ENCODE measurements around the gene TIA1.
A peak's percentile ranks its signal among the peaks of the same experiment; 100 is the strongest.
"Not testable (repeated sequence)": the region's sequence is repeated elsewhere in the genome, so short reads cannot be mapped to it uniquely, and the experiment has no call there.

TIA1 gene

DNA sequence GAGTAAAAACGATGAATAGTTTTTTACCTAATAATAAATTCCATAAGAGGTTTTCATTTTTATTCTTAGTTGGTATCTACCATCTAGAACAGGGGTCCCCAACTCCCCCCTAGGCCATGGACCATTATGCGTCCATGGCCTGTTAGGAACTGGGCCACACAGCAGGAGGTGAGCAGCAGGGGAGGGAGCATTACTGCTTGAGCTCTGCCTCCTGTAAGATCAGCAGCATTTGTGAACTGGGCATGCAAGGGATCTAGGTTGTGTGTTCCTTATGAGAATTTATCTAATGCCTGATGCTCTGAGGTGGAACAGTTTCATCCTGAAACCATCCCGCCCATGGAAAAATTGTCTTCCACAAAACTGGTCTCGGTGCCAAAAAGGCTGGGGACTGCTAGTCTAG, 5.9 kb downstream of the TIA1 start:
- TF ChIP-seq, protein P1, sequence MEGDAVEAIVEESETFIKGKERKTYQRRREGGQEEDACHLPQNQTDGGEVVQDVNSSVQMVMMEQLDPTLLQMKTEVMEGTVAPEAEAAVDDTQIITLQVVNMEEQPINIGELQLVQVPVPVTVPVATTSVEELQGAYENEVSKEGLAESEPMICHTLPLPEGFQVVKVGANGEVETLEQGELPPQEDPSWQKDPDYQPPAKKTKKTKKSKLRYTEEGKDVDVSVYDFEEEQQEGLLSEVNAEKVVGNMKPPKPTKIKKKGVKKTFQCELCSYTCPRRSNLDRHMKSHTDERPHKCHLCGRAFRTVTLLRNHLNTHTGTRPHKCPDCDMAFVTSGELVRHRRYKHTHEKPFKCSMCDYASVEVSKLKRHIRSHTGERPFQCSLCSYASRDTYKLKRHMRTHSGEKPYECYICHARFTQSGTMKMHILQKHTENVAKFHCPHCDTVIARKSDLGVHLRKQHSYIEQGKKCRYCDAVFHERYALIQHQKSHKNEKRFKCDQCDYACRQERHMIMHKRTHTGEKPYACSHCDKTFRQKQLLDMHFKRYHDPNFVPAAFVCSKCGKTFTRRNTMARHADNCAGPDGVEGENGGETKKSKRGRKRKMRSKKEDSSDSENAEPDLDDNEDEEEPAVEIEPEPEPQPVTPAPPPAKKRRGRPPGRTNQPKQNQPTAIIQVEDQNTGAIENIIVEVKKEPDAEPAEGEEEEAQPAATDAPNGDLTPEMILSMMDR (conservative IDR thresholded peaks at IDR 0.05; ENCODE audit: low read length) = no peak
- DNase-seq (ENCODE audit: low read depth) = no peak
- no peak overlapping the region for H3K4me3 ChIP-seq (ENCODE audit: low read length)

DNA sequence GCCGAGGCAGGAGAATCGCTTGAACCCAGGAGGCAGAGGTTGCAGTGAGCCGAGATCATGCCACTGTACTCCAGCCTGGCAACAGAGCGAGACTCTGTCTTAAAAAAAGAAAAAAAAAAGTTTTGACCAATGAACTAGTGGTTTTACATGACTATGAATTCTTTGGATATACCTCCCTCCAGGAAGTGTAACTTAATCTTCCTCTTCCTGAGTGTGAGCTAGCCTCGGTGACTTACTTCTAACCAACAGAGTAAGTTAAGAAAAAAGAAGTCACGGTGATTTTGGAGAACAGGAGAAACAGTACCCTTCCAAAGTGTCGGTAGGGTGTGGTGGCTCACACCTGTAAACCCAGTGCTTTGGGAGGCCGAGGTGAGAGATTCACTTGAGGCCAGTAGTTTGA, 7.1 kb downstream of the TIA1 start:
- H3K4me3 ChIP-seq (ENCODE audit: low read length) = no peak overlapping the region
- DNase-seq (ENCODE audit: low read depth) = no peak
- TF ChIP-seq, protein P1 (conservative IDR thresholded peaks at IDR 0.05; ENCODE audit: low read length) = no peak

DNA sequence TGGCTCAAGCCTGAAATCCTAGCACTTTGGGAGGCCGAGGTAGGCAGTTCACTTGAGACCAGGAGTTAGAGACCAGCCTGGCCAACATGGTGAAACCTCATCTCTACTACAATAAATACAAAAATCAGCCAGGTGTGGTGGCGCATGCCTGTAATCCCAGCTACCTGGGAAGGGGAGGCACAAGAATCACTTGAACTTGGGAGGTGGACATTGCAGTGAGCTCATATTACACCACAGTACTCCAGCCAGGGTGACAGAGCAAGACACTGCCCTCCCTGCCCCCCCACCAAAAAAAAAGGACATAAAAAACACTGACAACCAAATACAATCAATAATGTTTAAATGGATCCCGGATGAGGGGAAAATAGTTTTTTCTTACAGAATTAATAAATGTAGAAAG, 7.8 kb downstream of the TIA1 start:
- no peak for DNase-seq (ENCODE audit: low read depth)
- H3K4me3 ChIP-seq (ENCODE audit: low read length) = no peak overlapping the region
- TF ChIP-seq, protein P1 (conservative IDR thresholded peaks at IDR 0.05; ENCODE audit: low read length) = no peak

DNA sequence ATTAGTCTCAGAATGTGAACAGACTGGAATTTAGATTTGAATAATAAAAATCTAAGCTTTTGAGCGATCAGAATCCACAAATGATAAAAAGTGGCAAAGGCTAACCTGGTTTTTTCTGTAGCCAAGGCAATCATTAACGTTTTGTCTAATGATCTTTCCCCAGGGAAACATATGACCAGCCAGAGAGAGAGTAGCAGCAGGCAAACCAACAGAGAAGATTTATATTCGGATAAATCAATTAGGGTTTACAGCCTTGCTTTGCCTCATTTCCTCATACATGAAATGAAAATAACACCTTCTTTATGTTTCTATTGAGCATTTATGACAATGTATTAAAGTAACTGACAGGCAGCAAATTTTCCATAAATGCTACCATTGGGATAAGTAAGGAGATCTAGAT, 14.5 kb downstream of the TIA1 start:
- DNase-seq (ENCODE audit: low read depth) = no peak
- H3K4me3 ChIP-seq (ENCODE audit: low read length) = no peak overlapping the region
- TF ChIP-seq, protein P1 (conservative IDR thresholded peaks at IDR 0.05; ENCODE audit: low read length) = no peak

DNA sequence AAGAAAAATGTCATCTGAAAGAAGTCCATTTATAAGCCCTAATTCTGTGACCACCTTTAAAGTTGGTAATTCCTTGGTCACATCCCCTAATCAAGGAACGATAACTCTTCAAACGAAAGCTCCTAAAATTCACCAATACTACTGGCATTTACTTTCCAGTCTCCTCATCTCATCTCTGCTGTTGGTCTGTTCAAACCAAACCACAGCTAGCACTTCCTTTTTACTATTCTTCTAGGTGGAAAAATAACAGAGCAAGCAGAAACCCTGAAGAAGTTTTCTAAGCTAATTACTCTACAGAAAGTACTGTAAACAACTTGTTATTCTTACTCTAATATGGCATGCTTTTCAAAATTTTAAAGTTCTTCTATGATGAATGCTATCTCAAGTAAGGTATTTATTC, 21.6 kb downstream of the TIA1 start:
- no peak for DNase-seq (ENCODE audit: low read depth)
- H3K4me3 ChIP-seq (ENCODE audit: low read length) = no peak overlapping the region
- TF ChIP-seq, protein P1 (conservative IDR thresholded peaks at IDR 0.05; ENCODE audit: low read length) = no peak

DNA sequence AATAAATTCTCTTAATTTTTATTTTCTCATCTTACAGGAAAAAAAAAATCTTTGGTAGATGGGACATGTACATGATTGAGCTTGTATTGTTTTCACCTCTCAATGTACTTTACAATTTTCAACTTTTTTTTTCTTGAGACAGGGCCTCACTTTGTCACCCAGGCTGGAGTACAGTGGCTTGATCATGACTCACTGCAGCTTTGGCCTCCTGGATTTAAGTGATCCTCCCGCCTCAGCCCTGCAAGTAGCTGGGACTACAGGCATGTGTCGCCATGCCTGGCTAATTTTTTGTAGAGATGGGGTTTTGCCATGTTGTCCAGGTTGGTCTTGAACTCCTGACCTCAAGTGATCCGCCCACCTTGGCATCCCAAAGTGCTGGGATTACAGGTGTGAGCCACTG, 25.1 kb downstream of the TIA1 start:
- H3K4me3 ChIP-seq (ENCODE audit: low read length); DNase-seq (ENCODE audit: low read depth): not testable (repeated sequence)

DNA sequence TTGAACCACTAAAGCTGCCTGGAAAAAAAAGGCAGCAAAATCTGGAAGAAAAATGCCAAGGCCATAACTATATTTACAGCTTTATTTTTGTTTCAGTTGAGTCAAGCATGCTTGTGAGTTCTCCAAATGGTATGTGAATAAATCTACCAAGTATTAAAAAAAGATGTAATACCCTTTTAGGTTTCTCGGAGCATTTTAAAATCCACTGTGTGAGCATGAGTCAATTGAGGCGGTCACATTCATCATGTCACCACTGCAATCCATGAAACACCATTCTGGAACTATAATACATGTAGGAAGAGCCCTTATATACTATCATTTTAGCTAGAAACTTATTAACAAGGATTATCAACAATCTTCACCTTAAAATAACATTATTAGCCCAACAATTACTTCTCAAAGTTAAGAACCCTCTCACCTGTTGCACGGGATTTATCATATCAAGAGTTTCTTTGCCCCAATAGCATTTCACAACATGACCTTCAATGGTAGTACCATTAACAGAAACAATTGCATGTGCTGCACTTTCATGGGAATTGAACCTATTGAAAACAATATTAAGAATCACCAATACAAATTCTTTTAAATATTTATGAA, 33.4 kb downstream of the TIA1 start:
- no peak overlapping the region for H3K4me3 ChIP-seq (ENCODE audit: low read length)
- peak; percentile 94 for DNase-seq (ENCODE audit: low read depth)
- TF ChIP-seq, protein P1 (conservative IDR thresholded peaks at IDR 0.05; ENCODE audit: low read length) = no peak

DNA sequence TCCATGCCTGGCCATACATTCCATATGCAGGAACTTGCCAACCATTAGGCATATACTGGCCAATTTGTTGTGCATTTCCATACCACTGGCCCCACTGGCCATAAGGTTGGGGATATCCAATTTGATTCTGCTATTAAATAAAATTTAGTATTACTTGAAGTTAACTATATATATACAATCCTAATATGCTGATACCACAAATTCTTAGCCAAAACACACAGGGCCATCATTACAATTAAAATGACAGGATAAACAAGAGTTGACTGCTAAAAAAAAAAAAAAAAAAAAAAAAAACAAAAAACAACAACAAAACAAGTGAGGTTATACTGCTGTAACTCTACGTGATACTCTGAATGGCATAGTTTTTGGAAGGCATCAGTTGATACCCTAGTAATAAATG, 34.1 kb downstream of the TIA1 start:
- DNase-seq (ENCODE audit: low read depth) = no peak
- TF ChIP-seq, protein P1 (conservative IDR thresholded peaks at IDR 0.05; ENCODE audit: low read length) = no peak
- no peak overlapping the region for H3K4me3 ChIP-seq (ENCODE audit: low read length)
